Astrocyte (in vitro differentiated cells and primary cell): ENCODE results near the gene CASKIN2. TPM values are rescaled to one million over a fixed set of nuclear protein-coding genes. Genes with fewer than 3 reads are reported as not detected.

ENCODE experiments used
- DNase-seq: peaks from one replicate; pipeline ENCODE4 v3.0.0-alpha.2; 2010; ENCODE audit warnings: low read depth
- FAIRE-seq: peaks from 2 replicates; lab custom pipeline; 2011; peaks lifted over from hg19 to GRCh38; lab: Jason Lieb, UNC
- H2AFZ ChIP-seq: 2 replicates; pipeline ENCODE4 v1.6.0; 2012; ENCODE audit warnings: low read depth, low read length, inconsistent platforms
- H3K27ac ChIP-seq: 2 replicates; pipeline ENCODE4 v1.5.1; 2011; ENCODE audit warnings: low read depth, low read length, inconsistent platforms
- H3K27me3 ChIP-seq: 2 replicates; pipeline ENCODE4 v1.6.0; 2011; ENCODE audit warnings: low read length, inconsistent platforms; ENCODE audit not compliant: insufficient read depth
- H3K36me3 ChIP-seq: 2 replicates; pipeline ENCODE4 v1.5.1; 2011; ENCODE audit warnings: low read length, inconsistent platforms; ENCODE audit not compliant: insufficient read depth
- H3K4me1 ChIP-seq: 2 replicates; pipeline ENCODE4 v1.5.1; 2011; ENCODE audit warnings: low read length, inconsistent platforms; ENCODE audit not compliant: insufficient read depth
- H3K4me2 ChIP-seq: 2 replicates; pipeline ENCODE4 v1.6.0; 2012; ENCODE audit warnings: low read length, inconsistent platforms
- H3K4me3 ChIP-seq: 2 replicates; pipeline ENCODE4 v1.5.1; 2011; ENCODE audit warnings: low read depth, mild to moderate bottlenecking, low read length, inconsistent platforms; ENCODE audit not compliant: insufficient read depth
- H3K79me2 ChIP-seq: 2 replicates; pipeline ENCODE4 v1.6.0; 2012; ENCODE audit warnings: mild to moderate bottlenecking, low read length, inconsistent platforms; ENCODE audit not compliant: insufficient read depth
- H3K9ac ChIP-seq: 2 replicates; pipeline ENCODE4 v1.6.0; 2012; ENCODE audit warnings: mild to moderate bottlenecking, low read length, inconsistent platforms
- H3K9me3 ChIP-seq: 2 replicates; pipeline ENCODE4 v1.5.1; 2012; ENCODE audit warnings: low read depth, mild to moderate bottlenecking, low read length, inconsistent platforms; ENCODE audit not compliant: insufficient read depth
- H4K20me1 ChIP-seq: 2 replicates; pipeline ENCODE4 v1.6.0; 2012; ENCODE audit warnings: low read length, inconsistent platforms; ENCODE audit not compliant: insufficient read depth
- H3K27ac Mint-ChIP-seq: one replicate; pipeline ENCODE4 v1.8.0; 2021; ENCODE audit warnings: mild to moderate bottlenecking, mixed read lengths; ENCODE audit not compliant: unreplicated experiment
- H3K27me3 Mint-ChIP-seq: one replicate; pipeline ENCODE4 v1.8.0; 2021; ENCODE audit warnings: low read depth, mixed read lengths; ENCODE audit not compliant: unreplicated experiment
- H3K36me3 Mint-ChIP-seq: one replicate; pipeline ENCODE4 v1.8.0; 2021; ENCODE audit warnings: low read depth, mixed read lengths; ENCODE audit not compliant: unreplicated experiment
- H3K4me1 Mint-ChIP-seq: one replicate; pipeline ENCODE4 v1.8.0; 2021; ENCODE audit warnings: low read depth, mixed read lengths; ENCODE audit not compliant: unreplicated experiment
- H3K4me3 Mint-ChIP-seq: one replicate; pipeline ENCODE4 v1.8.0; 2021; ENCODE audit warnings: mild to moderate bottlenecking, moderate library complexity, mixed read lengths; ENCODE audit not compliant: unreplicated experiment
- H3K9me3 Mint-ChIP-seq: one replicate; pipeline ENCODE4 v1.8.0; 2021; ENCODE audit warnings: mild to moderate bottlenecking, mixed read lengths; ENCODE audit not compliant: unreplicated experiment
- EZH2 ChIP-seq: IDR thresholded peaks from 2 replicates; pipeline ENCODE4 v1.6.1; 2012; ENCODE audit warnings: mild to moderate bottlenecking, low read length, inconsistent platforms; ENCODE audit not compliant: insufficient read depth
- total RNA-seq: library from RNA; stranded (reverse); gene quantifications from 2 replicates; pipeline ENCODE4 v1.2.1, GENCODE V29; 2021
- TF ChIP-seq, protein P1 (sequence below): IDR thresholded peaks from 2 replicates; pipeline ENCODE4 v1.5.1; 2011; ENCODE audit warnings: low read depth, mild to moderate bottlenecking, inconsistent platforms, low read length, moderate library complexity; ENCODE audit not compliant: insufficient read depth

Gene CASKIN2
- total RNA-seq, 1 donor from 2014 or later, result 22.8 TPM

- Mint-ChIP-seq H3K9me3 (no peaks in the 10 kb centered on the region), H3K27ac (no peak overlapping the region), H3K4me3 (no peak overlapping the region), H3K27me3 (no peaks in the 10 kb centered on the region), H3K4me1 (peaks cover 2% of the 10 kb centered on the region), H3K36me3 (peaks cover 9% of the 10 kb centered on the region)
- Histone ChIP-seq H4K20me1 (peaks cover 34% of the 10 kb centered on the region), H3K4me1 (peaks cover 5% of the 10 kb centered on the region), H2AFZ (no peak overlapping the region), H3K9ac (no peak overlapping the region), H3K9me3 (no peaks in the 10 kb centered on the region), H3K4me2 (no peak overlapping the region), H3K4me3 (no peak overlapping the region), H3K27ac (no peak overlapping the region), H3K27me3 (no peaks in the 10 kb centered on the region), H3K36me3 (no peaks in the 10 kb centered on the region), H3K79me2 (peaks cover 20% of the 10 kb centered on the region)
- DNase-seq, result no peak
- TF ChIP-seq EZH2, result no peak
- TF ChIP-seq, protein P1, sequence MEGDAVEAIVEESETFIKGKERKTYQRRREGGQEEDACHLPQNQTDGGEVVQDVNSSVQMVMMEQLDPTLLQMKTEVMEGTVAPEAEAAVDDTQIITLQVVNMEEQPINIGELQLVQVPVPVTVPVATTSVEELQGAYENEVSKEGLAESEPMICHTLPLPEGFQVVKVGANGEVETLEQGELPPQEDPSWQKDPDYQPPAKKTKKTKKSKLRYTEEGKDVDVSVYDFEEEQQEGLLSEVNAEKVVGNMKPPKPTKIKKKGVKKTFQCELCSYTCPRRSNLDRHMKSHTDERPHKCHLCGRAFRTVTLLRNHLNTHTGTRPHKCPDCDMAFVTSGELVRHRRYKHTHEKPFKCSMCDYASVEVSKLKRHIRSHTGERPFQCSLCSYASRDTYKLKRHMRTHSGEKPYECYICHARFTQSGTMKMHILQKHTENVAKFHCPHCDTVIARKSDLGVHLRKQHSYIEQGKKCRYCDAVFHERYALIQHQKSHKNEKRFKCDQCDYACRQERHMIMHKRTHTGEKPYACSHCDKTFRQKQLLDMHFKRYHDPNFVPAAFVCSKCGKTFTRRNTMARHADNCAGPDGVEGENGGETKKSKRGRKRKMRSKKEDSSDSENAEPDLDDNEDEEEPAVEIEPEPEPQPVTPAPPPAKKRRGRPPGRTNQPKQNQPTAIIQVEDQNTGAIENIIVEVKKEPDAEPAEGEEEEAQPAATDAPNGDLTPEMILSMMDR, result no peak
- no peak for FAIRE-seq
Measured at GRCh38 chr17:75506134-75506533, 9.2 kb downstream of the CASKIN2 start.

DNA sequence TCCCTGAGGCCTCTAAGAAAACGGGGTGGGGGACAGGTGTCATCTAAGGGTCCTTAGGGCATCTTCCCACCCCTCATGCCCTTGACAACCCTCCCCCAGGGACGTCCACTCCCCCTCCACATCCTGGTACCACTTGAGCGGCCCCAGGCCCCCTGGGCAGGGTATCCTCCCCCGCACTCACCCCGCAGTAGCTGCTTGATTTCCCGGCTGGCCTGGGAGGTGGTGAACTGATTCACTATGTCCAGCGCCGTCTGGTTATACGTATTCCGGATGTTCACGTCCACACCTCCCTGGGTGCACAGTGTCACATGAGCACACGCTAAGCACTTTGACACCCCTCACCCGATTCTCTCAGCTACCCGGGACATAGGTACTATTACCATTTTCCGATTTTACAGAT is 9.7 kb downstream of the CASKIN2 start:
- no peak overlapping the region for H3K4me3 Mint-ChIP-seq
- Histone ChIP-seq H3K4me2 (no peak overlapping the region), H3K9ac (no peak overlapping the region), H3K79me2 (peaks cover 19% of the 10 kb centered on the region), H3K9me3 (no peaks in the 10 kb centered on the region), H3K4me3 (no peak overlapping the region), H3K27ac (no peak overlapping the region), H2AFZ (no peak overlapping the region), H3K27me3 (no peaks in the 10 kb centered on the region), H3K36me3 (no peaks in the 10 kb centered on the region), H4K20me1 (peaks cover 29% of the 10 kb centered on the region), H3K4me1 (peaks cover 5% of the 10 kb centered on the region)
- peaks cover 2% of the 10 kb centered on the region for H3K4me1 Mint-ChIP-seq
- no peak for FAIRE-seq
- no peak for DNase-seq
- no peaks in the 10 kb centered on the region for H3K27me3 Mint-ChIP-seq
- no peaks in the 10 kb centered on the region for H3K9me3 Mint-ChIP-seq
- H3K27ac Mint-ChIP-seq, result no peak overlapping the region
- peaks cover 9% of the 10 kb centered on the region for H3K36me3 Mint-ChIP-seq
- TF ChIP-seq, protein P1, result no peak
- TF ChIP-seq EZH2, result no peak

GRCh38 chr17:75505152-75505409 is 10.3 kb downstream of the CASKIN2 start:
- H3K36me3 Mint-ChIP-seq, result peaks cover 9% of the 10 kb centered on the region
- peak overlapping the region; percentile 26 for H3K27ac Mint-ChIP-seq
- H3K4me1 ChIP-seq, result peaks cover 5% of the 10 kb centered on the region
- no peak overlapping the region for H2AFZ ChIP-seq
- no peak for TF ChIP-seq EZH2
- TF ChIP-seq, protein P1, result no peak
- DNase-seq (no peak), FAIRE-seq (no peak)
- H3K27me3 ChIP-seq, result no peaks in the 10 kb centered on the region
- H3K9me3 Mint-ChIP-seq, result no peaks in the 10 kb centered on the region
- H4K20me1 ChIP-seq, result peaks cover 23% of the 10 kb centered on the region
- H3K4me1 Mint-ChIP-seq, result peaks cover 2% of the 10 kb centered on the region
- H3K27ac ChIP-seq, result no peak overlapping the region
- no peak overlapping the region for H3K9ac ChIP-seq
- no peaks in the 10 kb centered on the region for H3K36me3 ChIP-seq
- peaks cover 14% of the 10 kb centered on the region for H3K79me2 ChIP-seq
- H3K27me3 Mint-ChIP-seq, result no peaks in the 10 kb centered on the region
- H3K4me3 ChIP-seq, result no peak overlapping the region
- H3K4me2 ChIP-seq, result no peak overlapping the region
- H3K4me3 Mint-ChIP-seq, result no peak overlapping the region
- H3K9me3 ChIP-seq, result no peaks in the 10 kb centered on the region
